ENCODE measurements around the gene SLIT3. TPM values are rescaled to one million over a fixed set of nuclear protein-coding genes. Genes with fewer than 3 reads are reported as not detected.

Gene SLIT3
- total RNA-seq, 1 donor from 2014 or later: 5.0 TPM

DNA sequence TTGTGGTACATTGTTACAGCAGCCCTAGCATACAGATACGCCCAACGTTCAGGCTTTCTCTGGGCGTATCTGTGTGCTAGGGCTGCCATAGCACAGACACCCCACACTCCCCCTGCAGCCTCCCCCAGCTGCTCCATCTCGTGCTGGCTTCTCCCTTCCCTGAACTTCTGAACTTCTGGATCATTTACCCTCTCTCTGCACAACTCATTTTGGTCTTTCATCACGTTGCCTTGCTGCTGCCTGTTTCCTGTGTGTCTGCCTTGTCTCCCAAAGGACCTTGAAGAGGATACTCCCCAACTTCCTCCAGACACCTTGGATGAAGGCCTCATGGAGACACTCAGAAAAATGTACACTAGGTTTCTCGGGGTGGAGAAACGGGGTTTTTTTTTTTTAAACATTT is 37.3 kb downstream of the SLIT3 start:
- Histone ChIP-seq H3K36me3 (ENCODE audit: control insufficient read depth, insufficient read depth, low read length) (no peaks in the 10 kb centered on the region), H3K27me3 (ENCODE audit: control insufficient read depth, insufficient read depth, low read length) (no peaks in the 10 kb centered on the region), H3K4me3 (ENCODE audit: low read depth, low read length) (no peak overlapping the region)
- TF ChIP-seq, protein P1, sequence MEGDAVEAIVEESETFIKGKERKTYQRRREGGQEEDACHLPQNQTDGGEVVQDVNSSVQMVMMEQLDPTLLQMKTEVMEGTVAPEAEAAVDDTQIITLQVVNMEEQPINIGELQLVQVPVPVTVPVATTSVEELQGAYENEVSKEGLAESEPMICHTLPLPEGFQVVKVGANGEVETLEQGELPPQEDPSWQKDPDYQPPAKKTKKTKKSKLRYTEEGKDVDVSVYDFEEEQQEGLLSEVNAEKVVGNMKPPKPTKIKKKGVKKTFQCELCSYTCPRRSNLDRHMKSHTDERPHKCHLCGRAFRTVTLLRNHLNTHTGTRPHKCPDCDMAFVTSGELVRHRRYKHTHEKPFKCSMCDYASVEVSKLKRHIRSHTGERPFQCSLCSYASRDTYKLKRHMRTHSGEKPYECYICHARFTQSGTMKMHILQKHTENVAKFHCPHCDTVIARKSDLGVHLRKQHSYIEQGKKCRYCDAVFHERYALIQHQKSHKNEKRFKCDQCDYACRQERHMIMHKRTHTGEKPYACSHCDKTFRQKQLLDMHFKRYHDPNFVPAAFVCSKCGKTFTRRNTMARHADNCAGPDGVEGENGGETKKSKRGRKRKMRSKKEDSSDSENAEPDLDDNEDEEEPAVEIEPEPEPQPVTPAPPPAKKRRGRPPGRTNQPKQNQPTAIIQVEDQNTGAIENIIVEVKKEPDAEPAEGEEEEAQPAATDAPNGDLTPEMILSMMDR (IDR thresholded peaks at IDR 0.05; ENCODE audit: insufficient read depth, low read length, poor library complexity, severe bottlenecking): no peak
- DNase-seq (ENCODE audit: low read depth): no peak

DNA sequence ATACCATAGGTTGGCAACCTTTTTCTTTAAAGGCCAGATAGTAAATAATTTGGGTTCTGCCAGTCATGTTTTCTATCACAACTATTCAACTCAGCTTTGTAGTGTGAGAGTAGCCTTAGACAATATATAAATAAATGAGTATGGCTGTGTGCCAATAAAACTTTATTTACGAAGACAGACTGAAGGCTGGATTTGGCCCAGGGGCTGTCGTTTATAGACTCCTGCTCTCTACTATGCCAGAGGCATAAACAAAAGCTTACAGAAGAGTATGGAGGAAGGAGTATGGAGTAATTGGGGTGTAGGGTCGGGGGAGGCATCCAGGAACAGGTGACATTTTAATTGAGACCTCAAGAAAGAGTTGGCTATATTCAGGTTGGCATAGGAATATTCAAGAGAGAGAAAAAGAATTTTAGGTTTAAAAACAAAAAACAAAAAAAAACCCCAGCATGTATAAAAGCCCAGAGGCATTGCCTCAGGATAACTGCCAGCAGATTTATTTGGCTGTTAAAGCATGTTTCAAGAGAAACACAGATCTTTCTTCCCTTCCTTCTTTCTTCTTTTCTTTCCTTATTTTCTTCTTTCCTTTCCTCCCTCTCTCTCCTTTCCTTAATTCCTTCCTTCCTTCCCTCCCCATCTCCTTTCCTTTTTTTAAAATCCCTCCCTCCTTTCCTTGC is 39.9 kb downstream of the SLIT3 start:
- no peaks in the 10 kb centered on the region for H3K36me3 ChIP-seq (ENCODE audit: control insufficient read depth, insufficient read depth, low read length)
- no peaks in the 10 kb centered on the region for H3K27me3 ChIP-seq (ENCODE audit: control insufficient read depth, insufficient read depth, low read length)
- H3K4me3 ChIP-seq (ENCODE audit: low read depth, low read length): no peak overlapping the region
- DNase-seq (ENCODE audit: low read depth): no peak
- TF ChIP-seq, protein P1 (IDR thresholded peaks at IDR 0.05; ENCODE audit: insufficient read depth, low read length, poor library complexity, severe bottlenecking): no peak

DNA sequence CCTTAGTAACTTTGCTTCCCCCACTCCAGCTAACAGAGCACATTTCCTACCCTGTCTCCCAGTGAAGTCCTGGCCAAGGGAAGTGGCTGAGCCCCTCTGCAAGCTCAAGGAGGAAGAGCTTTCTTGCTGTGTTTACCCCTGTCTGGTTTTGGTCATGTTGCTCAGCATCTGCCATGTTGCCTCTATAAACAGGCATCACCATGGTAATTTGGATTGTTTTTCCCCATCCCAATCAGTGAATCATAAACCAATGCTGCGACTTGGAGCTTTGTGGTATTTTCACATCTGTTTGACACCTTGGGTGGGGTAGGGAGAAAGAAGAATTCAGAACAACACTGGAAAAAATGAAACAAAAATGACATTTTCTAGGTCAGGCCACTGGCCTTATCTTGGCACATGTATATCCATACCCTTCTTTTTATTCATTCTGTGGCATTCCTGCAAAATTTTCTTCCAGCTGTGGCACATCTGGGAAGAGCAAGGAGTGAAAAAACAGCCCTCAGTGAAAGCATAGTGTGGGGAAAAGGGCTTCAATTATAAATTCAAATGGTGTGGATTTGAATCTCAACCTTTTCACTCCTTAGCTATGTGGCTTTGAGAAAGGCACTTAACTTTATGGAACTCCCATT is 42.5 kb downstream of the SLIT3 start:
- Histone ChIP-seq H3K36me3 (ENCODE audit: control insufficient read depth, insufficient read depth, low read length) (no peaks in the 10 kb centered on the region), H3K4me3 (ENCODE audit: low read depth, low read length) (no peak overlapping the region), H3K27me3 (ENCODE audit: control insufficient read depth, insufficient read depth, low read length) (no peaks in the 10 kb centered on the region)
- DNase-seq (ENCODE audit: low read depth): no peak
- TF ChIP-seq, protein P1 (IDR thresholded peaks at IDR 0.05; ENCODE audit: insufficient read depth, low read length, poor library complexity, severe bottlenecking): no peak

DNA sequence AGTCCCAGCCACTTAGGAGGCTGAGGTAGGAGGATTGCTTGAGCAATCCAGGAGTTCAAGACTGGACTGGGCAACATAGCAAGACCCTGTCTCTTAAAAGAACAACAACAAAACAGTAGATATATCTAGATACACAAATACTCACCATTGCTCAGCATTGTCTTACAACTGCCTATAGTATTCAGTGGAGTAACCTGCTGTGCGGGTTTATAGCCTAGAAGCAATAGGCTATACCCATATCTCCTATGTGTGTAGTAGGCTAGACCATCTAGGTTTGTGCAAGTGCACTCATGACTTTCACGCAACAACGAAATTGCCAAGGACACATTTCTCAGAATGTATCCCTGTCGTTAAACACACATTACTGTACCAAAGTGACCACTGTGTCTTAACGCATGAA is 44.7 kb downstream of the SLIT3 start:
- DNase-seq (ENCODE audit: low read depth): no peak
- no peaks in the 10 kb centered on the region for H3K36me3 ChIP-seq (ENCODE audit: control insufficient read depth, insufficient read depth, low read length)
- H3K4me3 ChIP-seq (ENCODE audit: low read depth, low read length): no peak overlapping the region
- H3K27me3 ChIP-seq (ENCODE audit: control insufficient read depth, insufficient read depth, low read length): no peaks in the 10 kb centered on the region
- TF ChIP-seq, protein P1 (IDR thresholded peaks at IDR 0.05; ENCODE audit: insufficient read depth, low read length, poor library complexity, severe bottlenecking): no peak

DNA sequence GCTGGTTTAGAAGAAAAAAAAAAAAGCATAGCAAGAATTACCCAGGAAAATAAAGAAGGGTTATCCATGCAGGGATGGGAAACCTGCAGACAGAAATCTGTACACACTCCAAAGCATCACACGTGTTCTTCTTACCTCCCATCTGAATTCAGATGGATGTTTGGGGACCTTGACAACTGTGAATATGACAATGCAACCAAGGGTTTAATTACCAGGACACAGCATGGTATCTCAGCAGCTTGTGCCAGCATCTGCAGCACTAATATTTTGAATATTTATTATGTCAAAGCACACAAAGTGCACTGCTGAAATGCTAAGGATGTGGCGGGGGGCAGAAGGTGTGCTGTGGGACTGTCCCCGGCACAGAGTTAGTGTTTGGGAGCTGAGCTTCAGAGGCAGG is 47.9 kb downstream of the SLIT3 start:
- DNase-seq (ENCODE audit: low read depth): no peak
- TF ChIP-seq, protein P1 (IDR thresholded peaks at IDR 0.05; ENCODE audit: insufficient read depth, low read length, poor library complexity, severe bottlenecking): no peak
- Histone ChIP-seq H3K4me3 (ENCODE audit: low read depth, low read length) (no peak overlapping the region), H3K36me3 (ENCODE audit: control insufficient read depth, insufficient read depth, low read length) (no peaks in the 10 kb centered on the region), H3K27me3 (ENCODE audit: control insufficient read depth, insufficient read depth, low read length) (no peaks in the 10 kb centered on the region)
